HG03064 (cell line): ENCODE measurements around the gene EARS2.

ENCODE experiments used
- ATAC-seq: cut with Tn5 transposase; IDR thresholded peaks from one replicate; pipeline ENCODE4 v1.9.1; 2021; ENCODE audit warnings: low read depth; ENCODE audit not compliant: unreplicated experiment

The EARS2 gene

DNA sequence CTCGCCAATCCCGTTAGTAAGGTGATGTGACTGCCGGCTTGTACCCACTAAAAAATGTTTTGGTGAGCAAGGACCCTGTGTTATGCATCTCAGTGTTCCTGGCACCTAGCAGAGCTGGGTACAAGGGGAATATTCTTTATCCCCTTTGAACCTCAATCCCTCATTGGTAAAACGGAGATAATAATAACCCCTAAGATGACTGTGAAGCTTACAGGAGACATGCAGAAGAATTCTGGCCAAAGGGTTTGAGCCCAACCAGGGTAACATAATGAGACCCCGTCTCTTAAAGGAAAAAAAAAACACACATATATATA, 47.8 kb downstream of the EARS2 start:
- no peak for ATAC-seq

DNA sequence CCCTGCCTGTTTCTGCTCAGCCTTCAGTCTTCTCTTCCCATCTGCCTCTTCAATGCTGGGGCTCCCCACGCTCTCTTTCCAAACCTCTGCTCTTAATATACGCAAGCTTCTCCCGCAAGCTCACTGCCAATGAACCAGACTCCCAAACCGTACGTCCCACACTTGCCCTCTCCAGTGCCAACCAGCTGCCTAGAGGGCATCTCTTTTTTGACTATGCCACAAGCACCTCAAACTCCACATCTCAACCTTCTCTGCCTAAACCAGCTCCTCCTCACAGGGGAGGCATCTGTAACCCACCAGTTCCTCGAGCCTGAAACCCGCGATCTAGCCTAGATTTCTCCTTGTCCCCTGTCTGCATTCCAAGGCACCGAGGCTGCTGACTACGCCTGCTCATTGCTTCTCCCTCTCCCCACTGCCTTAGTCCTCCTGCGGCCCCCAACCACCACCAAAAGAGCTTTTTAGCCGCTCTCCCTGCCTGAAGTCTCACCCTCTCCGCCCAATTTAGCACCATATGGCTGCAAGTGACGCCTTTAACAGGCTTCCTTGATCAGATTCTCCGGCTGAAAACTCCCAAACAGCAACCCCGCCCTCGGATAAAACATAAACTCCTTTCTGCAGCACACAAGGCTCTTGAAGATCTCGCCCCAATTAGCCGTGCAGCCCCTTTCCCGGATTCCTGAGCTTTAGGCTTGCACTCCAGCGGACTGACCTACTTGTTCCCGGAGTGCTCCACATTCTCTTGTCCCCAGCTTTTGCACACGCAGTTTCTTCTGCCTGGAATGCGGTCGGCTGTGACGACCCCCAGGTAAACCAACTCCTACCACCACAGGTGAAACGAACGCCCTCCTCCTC, 48.3 kb downstream of the EARS2 start:
- ATAC-seq = no peak

- no peak for ATAC-seq
Observed at GRCh38 chr16:23506606-23506994, 50.5 kb downstream of the EARS2 start.

DNA sequence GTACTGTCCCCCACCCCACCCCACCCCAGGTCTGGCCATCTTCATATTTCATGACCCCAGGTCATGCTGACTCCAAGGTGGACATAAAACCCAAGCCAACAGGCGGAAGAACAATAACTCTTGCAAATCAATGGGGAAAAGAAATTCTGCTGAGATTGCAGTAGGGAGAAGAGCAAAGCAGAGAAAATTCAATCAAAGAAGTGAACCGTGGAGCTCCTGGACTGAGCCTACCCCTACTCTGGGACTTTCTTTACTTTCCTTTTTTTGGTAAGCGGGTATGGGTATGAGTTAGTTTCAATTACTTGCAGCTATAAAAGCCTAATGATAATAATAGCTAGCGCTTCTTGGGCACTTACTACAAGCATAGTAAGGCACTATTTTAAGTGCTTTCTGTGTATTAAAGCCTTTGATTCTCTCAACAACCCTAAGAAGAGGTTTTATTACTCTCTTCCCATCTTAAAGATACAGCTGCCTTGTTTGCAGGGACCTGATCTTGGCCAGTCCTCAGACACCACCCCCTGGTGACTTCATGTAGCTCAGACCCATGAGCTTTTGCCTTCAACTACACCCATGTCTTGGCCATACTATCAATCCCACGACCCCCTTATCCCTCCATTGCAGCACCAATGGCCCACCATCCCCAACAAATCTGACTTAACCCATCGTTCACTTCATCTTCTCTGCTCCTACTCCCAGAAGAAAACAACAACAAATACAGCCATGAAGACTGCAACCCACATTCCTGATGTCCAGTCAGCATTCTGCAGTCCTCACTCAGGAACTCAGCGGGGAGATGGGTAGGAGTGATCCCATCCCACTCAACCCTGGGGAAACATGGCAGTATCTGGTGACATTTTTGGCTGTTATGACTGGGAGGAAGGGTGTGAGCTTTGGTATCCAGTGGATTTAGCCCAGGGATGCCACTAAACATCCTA, 51.2 kb downstream of the EARS2 start:
- ATAC-seq = no peak

DNA sequence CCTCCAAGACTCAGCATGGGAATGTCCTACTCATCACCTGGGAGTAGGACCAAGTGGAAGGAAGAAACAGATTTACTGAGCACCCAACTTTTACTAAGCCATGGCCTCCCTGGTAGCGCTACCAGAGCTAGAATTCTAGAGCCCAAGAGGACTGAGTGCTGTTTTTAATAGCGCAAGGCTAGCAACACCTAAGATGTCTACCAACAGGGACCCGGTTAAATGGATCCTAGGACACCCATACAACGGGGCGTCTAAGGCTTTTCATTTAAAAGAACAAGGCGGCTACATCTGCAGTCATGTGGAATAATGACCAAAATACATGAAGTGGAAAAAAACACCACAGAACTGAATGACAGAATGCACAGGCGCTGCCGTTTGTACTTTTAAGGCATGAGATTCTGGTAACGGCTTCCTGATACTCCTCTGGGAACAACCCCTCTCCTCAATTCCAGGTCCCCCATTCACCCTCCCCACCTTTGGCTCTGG, 51.9 kb downstream of the EARS2 start:
- peak; percentile 6 for ATAC-seq

DNA sequence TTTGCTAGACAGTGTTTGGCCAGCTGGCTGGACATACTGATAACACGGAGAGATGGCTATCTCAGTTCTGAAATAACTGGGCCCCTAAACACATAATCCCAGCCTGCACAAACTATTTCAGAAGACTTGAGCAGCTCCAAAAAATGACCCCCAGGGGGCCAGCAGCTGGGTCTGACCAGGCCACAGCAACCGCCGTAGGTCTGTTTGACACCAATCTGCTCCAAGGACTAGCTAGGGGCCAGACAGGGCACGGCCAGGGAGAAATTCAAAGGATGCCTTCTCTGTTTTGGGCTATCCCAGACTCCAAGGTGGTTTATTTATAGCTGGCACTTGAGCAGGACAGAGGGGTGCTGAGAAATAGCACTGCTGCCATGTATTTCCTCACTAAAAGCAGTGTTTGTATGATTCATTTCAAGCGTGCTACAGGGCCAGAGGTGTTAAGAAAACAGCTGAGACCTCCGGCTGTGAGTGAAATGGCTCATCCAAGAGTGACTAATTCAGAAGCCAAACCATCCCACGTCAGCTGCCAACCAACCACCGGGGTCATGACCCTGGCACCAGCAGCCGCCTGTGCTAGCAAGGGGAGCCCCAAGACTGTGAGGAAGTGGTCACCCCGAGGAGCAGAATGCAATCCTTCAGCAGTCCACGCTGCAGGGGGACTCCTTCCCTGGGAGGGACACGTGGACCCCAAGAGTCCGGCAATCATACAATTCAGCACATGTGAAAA, 52.5 kb downstream of the EARS2 start:
- ATAC-seq = peak; percentile 67

- ATAC-seq = no peak
Observed at GRCh38 chr16:23504076-23504452, 53.1 kb downstream of the EARS2 start.

DNA sequence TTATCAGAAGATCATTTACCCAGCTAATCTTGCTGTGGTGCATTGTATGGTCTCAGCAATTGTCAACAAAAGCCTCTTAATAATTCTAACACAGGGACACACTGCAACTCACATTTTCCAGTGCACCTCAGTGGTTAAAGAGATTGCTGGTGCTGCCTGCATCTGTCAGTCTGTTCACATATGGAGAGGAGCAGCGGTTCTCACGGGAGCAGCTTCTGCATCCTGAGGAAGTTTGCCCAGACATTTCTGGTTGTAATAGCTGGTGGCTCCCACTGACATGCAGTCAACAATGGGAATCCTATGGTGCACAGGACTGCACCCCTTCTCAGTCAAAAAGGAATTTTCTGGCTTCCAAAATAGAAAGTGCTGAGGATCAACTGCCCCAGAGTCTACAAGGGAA, 54.7 kb downstream of the EARS2 start:
- ATAC-seq = no peak

DNA sequence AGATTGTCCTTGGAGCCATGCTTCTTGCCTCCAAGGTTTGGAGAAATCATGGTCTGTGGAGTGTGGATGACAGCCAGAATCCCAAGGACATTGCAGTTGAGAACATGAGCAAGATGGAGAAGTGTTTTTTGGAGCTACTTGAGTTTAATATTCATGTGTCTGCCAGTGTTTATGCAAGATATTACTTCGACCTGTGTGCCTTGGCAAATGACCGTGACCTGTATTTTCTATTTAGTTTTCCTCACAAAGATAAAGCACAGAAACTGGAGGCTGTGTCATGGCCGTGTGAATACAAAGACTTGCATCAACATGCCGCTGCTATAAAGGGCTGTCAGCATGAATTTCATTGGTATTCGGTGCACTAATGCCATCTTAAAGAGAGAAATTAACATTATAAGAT, 55.9 kb downstream of the EARS2 start:
- no peak for ATAC-seq

- ATAC-seq = no peak
Observed at GRCh38 chr16:23500862-23501225, 56.3 kb downstream of the EARS2 start.

- no peak for ATAC-seq
Observed at GRCh38 chr16:23500212-23500861, 56.8 kb downstream of the EARS2 start.

- no peak for ATAC-seq
Observed at GRCh38 chr16:23499801-23500200, 57.3 kb downstream of the EARS2 start.

DNA sequence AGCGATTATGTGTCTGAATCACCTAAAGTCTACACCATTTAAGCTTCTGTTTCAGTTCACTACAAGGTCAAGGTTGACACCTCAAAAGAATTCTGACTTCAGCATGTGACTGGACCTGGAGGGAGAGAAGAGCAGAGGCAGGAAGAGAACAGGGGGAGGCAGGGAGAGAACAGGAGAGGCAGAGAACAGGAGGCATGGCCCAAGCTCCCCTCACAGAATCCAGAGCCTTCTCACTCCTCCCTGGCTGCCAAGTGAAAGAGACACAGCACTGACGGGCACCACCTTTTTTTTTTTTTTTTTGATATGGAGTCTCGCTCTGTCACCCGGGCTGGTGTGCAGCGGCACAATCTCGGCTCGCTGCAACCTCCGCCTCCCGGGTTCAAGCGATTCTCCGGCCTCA, 58.3 kb downstream of the EARS2 start:
- no peak for ATAC-seq

DNA sequence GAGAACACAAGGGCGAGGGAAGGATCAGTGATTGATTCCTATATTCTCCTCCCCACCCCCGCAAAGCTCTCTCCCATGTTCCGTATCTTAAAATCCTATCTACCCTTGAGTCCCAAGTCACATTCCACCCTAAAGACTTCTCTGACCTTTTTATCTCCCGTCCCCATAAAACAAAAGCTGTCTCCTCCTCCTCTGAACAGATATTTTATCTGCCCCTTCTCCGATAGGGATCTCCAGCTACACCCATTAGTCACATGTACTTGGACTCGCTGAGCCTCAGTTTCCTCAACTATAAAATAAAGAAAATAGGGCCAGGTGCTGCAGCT, 59.6 kb downstream of the EARS2 start:
- no peak for ATAC-seq

DNA sequence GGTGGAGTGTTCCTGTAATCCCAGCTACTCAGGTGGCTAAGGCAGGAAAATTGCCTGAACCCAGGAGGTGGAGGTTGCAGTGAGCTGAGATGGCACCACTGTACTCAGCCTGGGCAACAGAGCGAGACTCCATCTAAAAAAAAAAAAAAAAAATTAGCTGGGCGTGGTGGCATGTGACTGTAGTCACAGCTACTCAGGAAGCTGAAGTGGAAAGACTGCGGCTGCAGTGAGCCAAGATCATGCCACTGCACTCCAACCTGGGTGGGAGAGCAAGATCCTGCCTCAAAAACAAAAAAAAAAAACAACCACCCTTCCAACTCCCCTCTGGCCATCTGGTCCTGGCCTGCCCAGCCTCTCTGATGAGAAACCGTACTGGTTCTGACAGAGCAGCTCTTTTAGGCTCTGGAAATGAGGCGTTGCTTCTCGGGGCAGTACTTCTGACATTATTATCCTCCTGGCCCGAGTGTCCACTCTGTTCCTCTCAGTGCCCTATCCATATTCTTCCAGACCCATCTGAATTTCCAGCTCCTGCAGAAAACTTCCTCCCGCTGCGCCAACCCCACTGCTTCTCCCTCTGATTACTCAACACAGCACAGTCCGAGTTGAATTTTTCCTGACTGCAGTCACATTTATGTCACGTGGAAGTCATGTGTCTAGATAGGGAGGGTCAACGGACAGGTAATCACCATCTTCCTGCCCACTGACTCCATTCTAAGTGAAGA, 60.2 kb downstream of the EARS2 start:
- ATAC-seq = no peak

GRCh38 chr16:23495671-23496070, 61.5 kb downstream of the EARS2 start:
- ATAC-seq = no peak

- no peak for ATAC-seq
Observed at GRCh38 chr16:23494188-23494587, 63.0 kb downstream of the EARS2 start.

DNA sequence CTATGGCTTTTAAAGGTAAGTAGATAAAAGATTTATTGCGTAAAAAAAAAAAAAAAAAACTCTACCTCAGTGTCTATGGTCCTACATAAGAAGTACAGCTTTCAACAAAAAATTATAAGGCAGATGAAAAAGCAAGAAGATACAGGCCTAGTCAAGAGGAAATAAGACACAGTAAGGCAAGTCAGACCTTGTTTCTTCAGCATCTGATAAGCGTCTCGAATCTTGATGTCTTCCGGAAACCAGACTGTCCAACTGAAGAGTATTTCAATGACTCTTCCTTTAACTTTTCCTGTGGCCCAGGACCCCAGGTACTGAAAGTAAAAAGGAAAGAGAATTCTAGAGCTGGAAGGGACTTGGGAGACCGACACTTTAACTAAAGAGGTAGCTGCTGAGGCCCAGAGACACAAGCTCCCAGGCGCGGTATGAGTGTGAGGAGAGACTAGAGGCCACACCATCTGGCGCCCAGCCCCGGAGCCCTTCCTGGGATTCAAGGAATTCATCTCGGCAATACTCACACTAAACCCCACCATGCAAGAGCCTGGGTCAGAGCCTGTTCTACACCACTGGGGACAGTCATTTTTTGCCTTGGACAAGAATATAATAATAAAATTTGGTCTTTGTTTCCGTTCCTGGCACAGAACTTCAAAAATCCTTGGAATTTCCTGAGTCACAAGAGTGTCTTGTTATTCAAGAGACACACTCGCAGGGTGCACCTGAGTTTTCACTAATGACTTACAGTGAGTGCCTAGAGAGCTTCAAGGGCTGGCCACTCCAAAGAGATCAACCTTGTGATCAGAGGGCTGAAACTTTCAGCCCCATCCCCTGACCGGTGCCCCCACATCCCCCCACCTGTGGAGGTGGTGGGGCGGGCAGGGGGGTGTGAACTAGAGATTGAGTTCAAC, 65.4 kb downstream of the EARS2 start:
- no peak for ATAC-seq

DNA sequence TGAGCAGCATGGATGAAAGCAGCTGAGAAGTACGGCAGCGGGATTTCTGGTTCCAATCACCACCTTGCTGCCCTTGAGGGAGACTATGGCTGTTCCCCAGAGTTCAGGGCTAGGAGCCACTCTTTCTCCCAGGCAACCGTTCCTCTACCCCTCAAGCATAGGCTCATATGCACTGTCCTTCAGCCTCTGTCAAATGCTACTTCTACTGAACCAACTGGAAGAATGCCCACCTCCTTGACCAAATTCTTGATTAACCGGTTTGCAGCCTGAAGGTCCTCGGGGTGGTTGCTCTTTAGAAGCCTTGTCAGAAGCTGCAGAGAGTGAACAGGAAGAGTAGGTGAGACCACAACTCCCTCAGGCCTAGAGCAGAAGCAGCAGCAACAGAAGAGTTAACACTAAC, 70.7 kb downstream of the EARS2 start:
- no peak for ATAC-seq
